Osteoblast (primary cell): Measurements from ENCODE around the gene LDB3. TPM values are rescaled to one million over a fixed set of nuclear protein-coding genes. Genes with fewer than 3 reads are reported as not detected.
A peak's percentile ranks its signal among the peaks of the same experiment; 100 is the strongest.

ENCODE experiments used
- DNase-seq: peaks from one replicate; pipeline ENCODE4 v3.0.0; 2011; ENCODE audit warnings: low spot score, mixed read lengths; ENCODE audit not compliant: insufficient read length; ENCODE audit errors: missing footprints
- H2AFZ ChIP-seq: 2 replicates; pipeline ENCODE4 v1.6.0; 2011; ENCODE audit warnings: mild to moderate bottlenecking, low read length
- H3K27ac ChIP-seq: 2 replicates; pipeline ENCODE4 v1.5.1; 2011; ENCODE audit warnings: mild to moderate bottlenecking, low read depth, low read length, moderate library complexity
- H3K27me3 ChIP-seq: 2 replicates; pipeline ENCODE4 v1.6.0; 2012; ENCODE audit warnings: mild to moderate bottlenecking, control low read depth, inconsistent platforms, low read length, moderate library complexity; ENCODE audit not compliant: insufficient read depth
- H3K36me3 ChIP-seq: 2 replicates; pipeline ENCODE4 v1.5.1; 2011; ENCODE audit warnings: mild to moderate bottlenecking, low read length, control low read depth, moderate library complexity; ENCODE audit not compliant: insufficient read depth
- H3K4me1 ChIP-seq: 2 replicates; pipeline ENCODE4 v1.5.1; 2011; ENCODE audit warnings: mild to moderate bottlenecking, low read length, control low read depth, moderate library complexity; ENCODE audit not compliant: insufficient read depth
- H3K4me2 ChIP-seq: 2 replicates; pipeline ENCODE4 v1.6.0; 2011; ENCODE audit warnings: mild to moderate bottlenecking, low read length; ENCODE audit not compliant: insufficient read depth
- H3K4me3 ChIP-seq: fragments of 200-600 bp; sonication (generic); 3 replicates; pipeline ENCODE4 v1.5.1; 2012; ENCODE audit warnings: mild to moderate bottlenecking, low read length, inconsistent platforms; ENCODE audit not compliant: insufficient read depth
- H3K79me2 ChIP-seq: 2 replicates; pipeline ENCODE4 v1.6.0; 2012; ENCODE audit warnings: mild to moderate bottlenecking, low read length, control low read depth, inconsistent platforms; ENCODE audit not compliant: insufficient read depth
- H3K9me3 ChIP-seq: 2 replicates; pipeline ENCODE4 v1.5.1; 2011; ENCODE audit warnings: low read depth, low read length, control low read depth
- H4K20me1 ChIP-seq: 2 replicates; pipeline ENCODE4 v1.6.0; 2012; ENCODE audit warnings: mild to moderate bottlenecking, low read length, control low read depth; ENCODE audit not compliant: insufficient read depth
- CTCF ChIP-seq: IDR thresholded peaks from 2 replicates; pipeline ENCODE4 v1.5.1; 2011; ENCODE audit warnings: mild to moderate bottlenecking, low read depth, low read length, moderate library complexity; ENCODE audit errors: extremely low read depth
- total RNA-seq: library from RNA; depleted of rRNA; stranded (reverse); fragments of >200 nt; gene quantifications from 2 replicates; pipeline ENCODE4 v1.2.3, GENCODE V29; 2012

Gene LDB3
- total RNA-seq, 1 donor = under 0.01 TPM

GRCh38 chr10:86665868-86666267, 2.4 kb upstream of the LDB3 start:
- H2AFZ ChIP-seq = no peak overlapping the region
- H3K9me3 ChIP-seq = no peaks in the 10 kb centered on the region
- H3K4me2 ChIP-seq = no peak overlapping the region
- no peak overlapping the region for H3K27ac ChIP-seq
- H3K79me2 ChIP-seq = no peaks in the 10 kb centered on the region
- H3K36me3 ChIP-seq = no peaks in the 10 kb centered on the region
- H3K4me1 ChIP-seq = peaks cover 18% of the 10 kb centered on the region
- no peaks in the 10 kb centered on the region for H4K20me1 ChIP-seq
- DNase-seq = peak; percentile 29
- TF ChIP-seq CTCF = no peak
- H3K4me3 ChIP-seq = no peak overlapping the region
- no peaks in the 10 kb centered on the region for H3K27me3 ChIP-seq

GRCh38 chr10:86666538-86666937, 1.8 kb upstream of the LDB3 start:
- Histone ChIP-seq H3K4me1 (peaks cover 18% of the 10 kb centered on the region), H3K4me2 (no peak overlapping the region), H3K9me3 (no peaks in the 10 kb centered on the region), H3K27ac (no peak overlapping the region), H4K20me1 (no peaks in the 10 kb centered on the region), H3K36me3 (no peaks in the 10 kb centered on the region), H3K27me3 (no peaks in the 10 kb centered on the region), H3K4me3 (no peak overlapping the region), H3K79me2 (no peaks in the 10 kb centered on the region), H2AFZ (no peak overlapping the region)
- DNase-seq = peak; percentile 86
- TF ChIP-seq CTCF = no peak

GRCh38 chr10:86667421-86668181, 710 bp upstream of the LDB3 start:
- Histone ChIP-seq H3K4me1 (peaks cover 18% of the 10 kb centered on the region), H2AFZ (peak overlapping the region; percentile 74), H3K4me2 (peak overlapping the region; percentile 9), H3K36me3 (no peaks in the 10 kb centered on the region), H3K79me2 (no peaks in the 10 kb centered on the region), H3K27me3 (no peaks in the 10 kb centered on the region), H3K27ac (no peak overlapping the region), H3K9me3 (no peaks in the 10 kb centered on the region), H3K4me3 (peak overlapping the region; percentile 42), H4K20me1 (no peaks in the 10 kb centered on the region)
- no peak for DNase-seq
- no peak for TF ChIP-seq CTCF

- Histone ChIP-seq H3K4me3 (no peak overlapping the region), H3K4me2 (no peak overlapping the region), H4K20me1 (no peaks in the 10 kb centered on the region), H3K27ac (no peak overlapping the region), H3K27me3 (no peaks in the 10 kb centered on the region), H3K79me2 (no peaks in the 10 kb centered on the region), H3K4me1 (peaks cover 18% of the 10 kb centered on the region), H3K36me3 (no peaks in the 10 kb centered on the region), H3K9me3 (no peaks in the 10 kb centered on the region), H2AFZ (no peak overlapping the region)
- no peak for DNase-seq
- TF ChIP-seq CTCF = no peak
Measured at GRCh38 chr10:86670290-86670811, 2.0 kb downstream of the LDB3 start.
